ENCODE measurements around the gene GPC4. TPM values are rescaled to one million over a fixed set of nuclear protein-coding genes. Genes with fewer than 3 reads are reported as not detected.

Gene GPC4
- total and polyA plus RNA-seq, 5 donors from 2014 or later, result not detected

DNA sequence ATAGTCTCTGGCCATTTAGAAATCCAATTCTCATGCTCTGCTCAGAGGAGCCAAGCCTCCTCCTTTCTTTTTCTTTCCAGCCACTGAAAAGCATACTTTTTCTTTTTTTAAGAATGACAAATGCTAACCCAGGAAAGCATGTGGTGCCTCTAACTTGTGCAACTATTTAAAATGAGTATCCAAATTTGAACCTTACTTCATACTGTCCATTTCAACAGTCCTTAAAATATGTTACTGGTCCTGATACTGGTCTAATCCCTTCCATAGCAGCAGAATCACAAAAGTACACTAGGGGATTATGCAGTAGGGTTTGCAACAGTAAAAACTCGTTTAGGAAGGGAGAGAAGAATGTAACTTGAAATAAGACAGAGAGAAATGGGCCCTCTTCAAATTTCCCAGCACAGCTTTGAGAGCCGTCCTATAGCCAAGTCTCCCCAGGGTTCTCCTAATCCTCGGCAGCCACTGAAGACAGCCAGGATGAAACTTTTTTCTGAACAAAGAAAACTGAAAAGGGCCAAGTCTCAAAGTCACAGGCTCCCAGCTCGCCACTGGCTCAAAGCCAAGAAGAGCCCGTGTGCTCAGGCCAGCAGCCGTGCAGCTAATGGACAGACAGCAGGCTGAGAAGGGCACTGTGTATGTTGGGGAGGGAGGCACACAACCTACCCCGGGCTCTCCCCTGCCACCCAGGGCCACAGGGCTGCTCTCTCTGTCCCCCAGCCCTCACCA, 39.5 kb downstream of the GPC4 start:
- no peaks in the 10 kb centered on the region for H3K4me1 Mint-ChIP-seq
- H3K36me3 ChIP-seq (ENCODE audit: control insufficient read depth, insufficient read depth, low read length), result no peaks in the 10 kb centered on the region
- no peaks in the 10 kb centered on the region for H3K4me1 ChIP-seq (ENCODE audit: control insufficient read depth, insufficient read depth, low read length, poor library complexity, severe bottlenecking)
- no peaks in the 10 kb centered on the region for H3K36me3 Mint-ChIP-seq
- H3K4me3 Mint-ChIP-seq, result no peak overlapping the region
- no peak overlapping the region for H3K27ac ChIP-seq (ENCODE audit: insufficient read depth, low read length, poor library complexity, severe bottlenecking)
- H3K4me3 ChIP-seq (ENCODE audit: low read depth, low read length), result no peak overlapping the region
- ATAC-seq (ENCODE audit: low read depth in 2 of 2) (no peak), DNase-seq (no peak)
- H3K27ac Mint-ChIP-seq, result no peak overlapping the region
- H3K9me3 Mint-ChIP-seq, result no peaks in the 10 kb centered on the region
- no peaks in the 10 kb centered on the region for H3K9me3 ChIP-seq (ENCODE audit: control insufficient read depth in 2 of 2, low read length in 2 of 2)
- H3K27me3 ChIP-seq (ENCODE audit: control insufficient read depth, insufficient read depth, low read length), result no peaks in the 10 kb centered on the region
- peaks cover 5% of the 10 kb centered on the region for H3K27me3 Mint-ChIP-seq

DNA sequence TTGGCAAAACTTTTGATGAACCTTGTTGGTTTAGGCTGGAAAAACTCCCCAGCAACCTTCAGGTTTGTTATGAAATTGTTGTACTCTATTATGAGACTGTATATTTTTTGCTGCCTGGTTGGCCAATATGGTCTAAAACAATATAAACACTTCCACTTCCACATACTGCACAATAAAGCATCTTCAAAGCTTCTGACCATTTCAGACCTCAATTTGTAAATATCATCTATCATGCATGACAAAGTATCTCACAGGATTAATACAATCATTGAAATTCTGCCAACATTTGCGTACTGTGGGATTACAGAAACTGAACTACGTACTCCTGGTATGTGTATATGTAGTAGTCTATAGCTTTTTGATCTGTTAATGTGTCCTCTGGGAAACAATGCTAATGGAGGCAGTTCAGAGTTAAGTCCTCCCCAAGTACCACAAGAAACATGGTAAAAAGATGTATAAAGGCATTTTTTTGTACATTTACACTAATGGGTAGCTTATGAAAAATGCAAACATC, 40.4 kb downstream of the GPC4 start:
- ATAC-seq (ENCODE audit: low read depth in 2 of 2), result no peak
- no peak overlapping the region for H3K4me3 Mint-ChIP-seq
- H3K9me3 Mint-ChIP-seq, result no peaks in the 10 kb centered on the region
- no peaks in the 10 kb centered on the region for H3K36me3 Mint-ChIP-seq
- Histone ChIP-seq H3K27ac (ENCODE audit: insufficient read depth, low read length, poor library complexity, severe bottlenecking) (no peak overlapping the region), H3K4me3 (ENCODE audit: low read depth, low read length) (no peak overlapping the region), H3K27me3 (ENCODE audit: control insufficient read depth, insufficient read depth, low read length) (no peaks in the 10 kb centered on the region), H3K4me1 (ENCODE audit: control insufficient read depth, insufficient read depth, low read length, poor library complexity, severe bottlenecking) (no peaks in the 10 kb centered on the region), H3K9me3 (ENCODE audit: control insufficient read depth in 2 of 2, low read length in 2 of 2) (no peaks in the 10 kb centered on the region), H3K36me3 (ENCODE audit: control insufficient read depth, insufficient read depth, low read length) (no peaks in the 10 kb centered on the region)
- no peak overlapping the region for H3K27ac Mint-ChIP-seq
- peaks cover 5% of the 10 kb centered on the region for H3K27me3 Mint-ChIP-seq
- DNase-seq, result no peak
- H3K4me1 Mint-ChIP-seq, result no peaks in the 10 kb centered on the region

DNA sequence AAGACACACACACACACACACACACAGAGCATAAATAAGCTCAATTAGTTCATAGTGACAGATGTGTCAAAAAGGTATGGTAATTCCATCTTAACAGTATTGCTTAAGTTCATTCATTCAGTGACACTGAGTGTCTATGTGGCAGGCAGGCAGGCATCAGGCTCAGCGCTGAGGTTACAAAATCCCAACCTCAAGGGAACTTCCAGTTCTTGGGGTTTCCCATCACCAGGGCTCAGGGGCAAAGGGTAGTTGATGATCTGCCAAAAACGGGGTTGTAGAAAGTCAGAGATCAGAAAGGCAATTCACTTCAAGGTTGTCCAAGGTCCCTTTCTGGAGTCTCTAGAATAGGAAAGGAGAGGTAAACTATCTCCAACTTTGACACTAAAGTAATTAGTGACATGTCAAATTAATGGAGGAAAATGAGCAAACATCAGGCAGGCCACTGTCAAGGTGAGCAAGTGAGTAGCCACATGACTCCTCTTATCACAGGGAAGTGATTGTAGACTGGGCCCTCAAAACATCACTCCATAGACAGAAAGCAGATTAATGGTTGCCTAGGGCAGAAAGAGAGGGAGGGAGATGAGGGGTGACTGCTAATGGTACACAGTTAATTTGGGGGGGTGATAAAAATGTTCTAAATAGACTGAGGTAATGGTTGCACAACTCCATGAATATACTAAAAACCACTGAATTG, 41.8 kb downstream of the GPC4 start:
- DNase-seq (no peak), ATAC-seq (ENCODE audit: low read depth in 2 of 2) (no peak)
- Histone ChIP-seq H3K27me3 (ENCODE audit: control insufficient read depth, insufficient read depth, low read length) (no peaks in the 10 kb centered on the region), H3K9me3 (ENCODE audit: control insufficient read depth in 2 of 2, low read length in 2 of 2) (no peaks in the 10 kb centered on the region), H3K4me3 (ENCODE audit: low read depth, low read length) (no peak overlapping the region), H3K4me1 (ENCODE audit: control insufficient read depth, insufficient read depth, low read length, poor library complexity, severe bottlenecking) (no peaks in the 10 kb centered on the region), H3K27ac (ENCODE audit: insufficient read depth, low read length, poor library complexity, severe bottlenecking) (no peak overlapping the region), H3K36me3 (ENCODE audit: control insufficient read depth, insufficient read depth, low read length) (no peaks in the 10 kb centered on the region)
- Mint-ChIP-seq H3K27ac (no peak overlapping the region), H3K4me1 (no peaks in the 10 kb centered on the region), H3K9me3 (no peaks in the 10 kb centered on the region), H3K4me3 (no peak overlapping the region), H3K27me3 (peaks cover 5% of the 10 kb centered on the region), H3K36me3 (no peaks in the 10 kb centered on the region)

DNA sequence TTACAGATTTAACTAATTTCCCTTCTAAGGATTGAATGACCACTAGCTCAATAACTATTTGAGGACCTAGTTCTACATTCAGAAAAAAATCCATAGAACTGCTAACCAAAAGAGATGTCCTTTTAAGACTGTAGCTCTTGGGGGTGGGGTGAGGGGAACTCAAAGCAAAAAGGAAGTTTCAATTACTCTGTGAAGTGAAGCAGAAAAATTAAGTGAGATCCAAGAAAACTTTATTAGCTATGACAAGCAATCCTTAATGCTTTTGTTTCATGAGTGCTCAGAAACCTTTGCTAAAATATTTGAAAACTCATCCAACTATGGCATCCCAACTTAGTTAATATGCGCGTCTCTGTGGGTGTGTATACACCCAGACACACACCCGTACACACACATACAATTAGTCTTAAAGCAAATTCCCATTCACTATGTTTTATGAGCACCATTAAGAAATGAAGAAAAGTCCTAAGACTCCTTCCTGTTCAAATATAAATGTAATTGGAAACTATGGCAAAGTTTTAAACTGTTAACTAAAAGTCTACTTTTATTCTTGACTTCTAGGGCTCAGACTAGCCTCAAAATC, 44.5 kb downstream of the GPC4 start:
- Mint-ChIP-seq H3K4me1 (no peaks in the 10 kb centered on the region), H3K4me3 (no peak overlapping the region), H3K27ac (no peak overlapping the region), H3K27me3 (peaks cover 5% of the 10 kb centered on the region), H3K36me3 (no peaks in the 10 kb centered on the region), H3K9me3 (no peaks in the 10 kb centered on the region)
- DNase-seq, result no peak
- Histone ChIP-seq H3K9me3 (ENCODE audit: control insufficient read depth in 2 of 2, low read length in 2 of 2) (no peaks in the 10 kb centered on the region), H3K36me3 (ENCODE audit: control insufficient read depth, insufficient read depth, low read length) (no peaks in the 10 kb centered on the region), H3K27ac (ENCODE audit: insufficient read depth, low read length, poor library complexity, severe bottlenecking) (no peak overlapping the region), H3K4me3 (ENCODE audit: low read depth, low read length) (no peak overlapping the region), H3K4me1 (ENCODE audit: control insufficient read depth, insufficient read depth, low read length, poor library complexity, severe bottlenecking) (no peaks in the 10 kb centered on the region), H3K27me3 (ENCODE audit: control insufficient read depth, insufficient read depth, low read length) (no peaks in the 10 kb centered on the region)
- no peak for ATAC-seq (ENCODE audit: low read depth in 2 of 2)

GRCh38 chrX:133369065-133369464, 46.2 kb downstream of the GPC4 start:
- DNase-seq (no peak), ATAC-seq (ENCODE audit: low read depth in 2 of 2) (no peak)
- Histone ChIP-seq H3K4me1 (ENCODE audit: control insufficient read depth, insufficient read depth, low read length, poor library complexity, severe bottlenecking) (no peaks in the 10 kb centered on the region), H3K27me3 (ENCODE audit: control insufficient read depth, insufficient read depth, low read length) (no peaks in the 10 kb centered on the region), H3K36me3 (ENCODE audit: control insufficient read depth, insufficient read depth, low read length) (no peaks in the 10 kb centered on the region), H3K4me3 (ENCODE audit: low read depth, low read length) (no peak overlapping the region), H3K9me3 (ENCODE audit: control insufficient read depth in 2 of 2, low read length in 2 of 2) (no peaks in the 10 kb centered on the region), H3K27ac (ENCODE audit: insufficient read depth, low read length, poor library complexity, severe bottlenecking) (no peak overlapping the region)
- peaks cover 2% of the 10 kb centered on the region for H3K27me3 Mint-ChIP-seq
- no peaks in the 10 kb centered on the region for H3K36me3 Mint-ChIP-seq
- no peak overlapping the region for H3K4me3 Mint-ChIP-seq
- H3K4me1 Mint-ChIP-seq, result no peaks in the 10 kb centered on the region
- no peak overlapping the region for H3K27ac Mint-ChIP-seq
- no peaks in the 10 kb centered on the region for H3K9me3 Mint-ChIP-seq

GRCh38 chrX:133366735-133367134, 48.6 kb downstream of the GPC4 start:
- H3K4me1 Mint-ChIP-seq, result no peaks in the 10 kb centered on the region
- no peak overlapping the region for H3K4me3 Mint-ChIP-seq

DNA sequence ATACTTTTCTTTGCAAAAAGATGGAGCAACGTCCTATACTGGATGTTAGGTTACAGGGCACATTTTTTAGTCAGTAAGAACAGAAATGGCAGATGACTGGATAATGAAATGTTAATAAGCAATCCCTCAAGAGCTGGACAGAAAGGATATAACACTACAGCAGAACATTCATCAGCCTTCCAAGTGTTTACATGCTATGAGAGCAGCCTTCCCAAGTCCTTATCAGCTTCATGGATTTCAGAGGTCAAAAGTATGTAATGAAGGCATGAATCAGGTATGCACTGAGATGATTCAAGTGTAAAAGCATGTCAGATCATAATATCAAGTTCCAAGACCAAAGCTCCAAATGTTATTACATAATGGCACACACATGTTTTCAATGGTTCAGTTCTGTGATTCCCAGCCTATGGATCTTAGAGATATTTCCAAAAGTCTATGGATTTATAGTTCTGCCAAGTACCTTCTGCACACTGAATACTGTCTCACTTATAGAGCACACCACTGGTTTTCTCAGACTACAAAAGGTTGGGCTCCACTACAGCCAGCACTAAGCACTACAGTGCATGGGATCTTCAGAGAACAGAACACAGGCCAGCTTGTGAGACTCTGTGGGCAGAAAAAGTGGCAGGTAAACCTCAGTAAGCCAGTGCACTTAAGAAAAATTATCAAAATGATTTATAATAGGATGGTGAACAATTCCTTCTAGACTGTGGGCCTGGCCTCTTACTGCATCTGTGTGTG, 49.2 kb downstream of the GPC4 start:
- Histone ChIP-seq H3K27me3 (ENCODE audit: control insufficient read depth, insufficient read depth, low read length) (no peaks in the 10 kb centered on the region), H3K9me3 (ENCODE audit: control insufficient read depth in 2 of 2, low read length in 2 of 2) (no peaks in the 10 kb centered on the region), H3K4me1 (ENCODE audit: control insufficient read depth, insufficient read depth, low read length, poor library complexity, severe bottlenecking) (no peaks in the 10 kb centered on the region), H3K4me3 (ENCODE audit: low read depth, low read length) (no peak overlapping the region), H3K27ac (ENCODE audit: insufficient read depth, low read length, poor library complexity, severe bottlenecking) (no peak overlapping the region), H3K36me3 (ENCODE audit: control insufficient read depth, insufficient read depth, low read length) (no peaks in the 10 kb centered on the region)
- ATAC-seq (ENCODE audit: low read depth in 2 of 2), result no peak
- no peaks in the 10 kb centered on the region for H3K27me3 Mint-ChIP-seq
- H3K36me3 Mint-ChIP-seq, result no peaks in the 10 kb centered on the region
- peaks cover 0 to 2% (median 0%) of the 10 kb centered on the region in 7 donors for H3K9me3 Mint-ChIP-seq
- H3K4me1 Mint-ChIP-seq, result no peaks in the 10 kb centered on the region
- H3K4me3 Mint-ChIP-seq, result no peak overlapping the region
- no peak overlapping the region for H3K27ac Mint-ChIP-seq
- no peak for DNase-seq

More at GRCh38 chrX:133366735-133367134, 48.6 kb downstream of the GPC4 start:
- Histone ChIP-seq H3K36me3 (ENCODE audit: control insufficient read depth, insufficient read depth, low read length) (no peaks in the 10 kb centered on the region), H3K4me3 (ENCODE audit: low read depth, low read length) (no peak overlapping the region), H3K4me1 (ENCODE audit: control insufficient read depth, insufficient read depth, low read length, poor library complexity, severe bottlenecking) (no peaks in the 10 kb centered on the region), H3K27ac (ENCODE audit: insufficient read depth, low read length, poor library complexity, severe bottlenecking) (no peak overlapping the region), H3K27me3 (ENCODE audit: control insufficient read depth, insufficient read depth, low read length) (no peaks in the 10 kb centered on the region), H3K9me3 (ENCODE audit: control insufficient read depth in 2 of 2, low read length in 2 of 2) (no peaks in the 10 kb centered on the region)
- no peaks in the 10 kb centered on the region for H3K27me3 Mint-ChIP-seq
- no peak overlapping the region for H3K27ac Mint-ChIP-seq
- DNase-seq, result no peak
- ATAC-seq (ENCODE audit: low read depth in 2 of 2), result no peak
- H3K36me3 Mint-ChIP-seq, result no peaks in the 10 kb centered on the region
- H3K9me3 Mint-ChIP-seq, result peaks cover 0 to 2% (median 0%) of the 10 kb centered on the region in 7 donors
